Endothelial cell of umbilical vein (primary cell): ENCODE data around the gene TLE1. TPM values are rescaled to one million over a fixed set of nuclear protein-coding genes. Genes with fewer than 3 reads are reported as not detected.

ENCODE experiments used
- BruUV-seq: library from RNA; stranded (reverse); fragments of 400-500 nt; replicated peaks from 2 replicates; lab custom pipeline; 2021; lab: Mats Ljungman, UMichigan
- CTCF ChIA-PET: fragments of 300-600, 350-600 bp; sonication (Branson Sonifier 250); formaldehyde crosslinking; loops from one replicate; lab custom pipeline; 2021; ENCODE audit warnings: antibody characterized with exemption, inconsistent platforms; lab: Charles Lee
- POLR2A ChIA-PET: fragments of 300-600, 350-600 bp; sonication (Branson Sonifier 250); formaldehyde crosslinking; loops from one replicate; lab custom pipeline; 2021; ENCODE audit warnings: antibody characterized with exemption, inconsistent platforms; lab: Charles Lee
- DNase-seq: peaks from one replicate; pipeline ENCODE4 v3.0.0-alpha.2; 2011; ENCODE audit warnings: low read depth, low spot score
- FAIRE-seq: peaks from 2 replicates; lab custom pipeline; 2011; peaks lifted over from hg19 to GRCh38; lab: Jason Lieb, UNC
- H2AFZ ChIP-seq: 2 replicates; pipeline ENCODE4 v1.6.0; 2012; ENCODE audit warnings: low read depth, low read length, control low read depth, inconsistent platforms
- H3K27ac ChIP-seq: 2 replicates; pipeline ENCODE4 v1.5.1; 2011; ENCODE audit warnings: low read depth, mild to moderate bottlenecking, control low read depth, low read length, moderate library complexity; ENCODE audit not compliant: insufficient read depth
- H3K27me3 ChIP-seq, 2 experiments: 2 replicates each; pipeline versions ENCODE4 v1.6.0 to v1.6.1; 2011; ENCODE audit warnings: low read length in 2 of 2, mixed read lengths in 1 of 2; ENCODE audit not compliant: control insufficient read depth in 2 of 2, insufficient read depth in 2 of 2
- H3K36me3 ChIP-seq, 2 experiments: 2 replicates in 1 of 2; 3 replicates in 1 of 2; pipeline ENCODE4 v1.5.1; 2011; ENCODE audit warnings: low read length in 2 of 2, mild to moderate bottlenecking in 1 of 2, moderate library complexity in 1 of 2; ENCODE audit not compliant: control insufficient read depth in 2 of 2, insufficient read depth in 2 of 2; ENCODE audit errors: extremely low read depth in 1 of 2
- H3K4me1 ChIP-seq: 3 replicates; pipeline ENCODE4 v1.5.1; 2011; ENCODE audit warnings: mild to moderate bottlenecking, low read length; ENCODE audit not compliant: control insufficient read depth, insufficient read depth; ENCODE audit errors: extremely low read depth
- H3K4me2 ChIP-seq: 2 replicates; pipeline ENCODE4 v1.6.1; 2011; ENCODE audit warnings: low read length, control low read depth, mixed read lengths; ENCODE audit not compliant: insufficient read depth
- H3K4me3 ChIP-seq, 3 experiments: fragments of 200-600 bp in 1 of 3; sonication (generic), shearing (Covaris generic) in 1 of 3; replicated peaks in 1 of 3; 2 replicates each; pipeline ENCODE4 v1.5.1; 2011 to 2016; ENCODE audit warnings: control low read depth in 3 of 3, low read length in 3 of 3, mild to moderate bottlenecking in 2 of 3, inconsistent platforms in 1 of 3, low read depth in 1 of 3, moderate library complexity in 1 of 3; ENCODE audit not compliant: insufficient read depth in 1 of 3
- H3K79me2 ChIP-seq: 2 replicates; pipeline ENCODE4 v1.6.0; 2012; ENCODE audit warnings: low read length, inconsistent platforms; ENCODE audit not compliant: control insufficient read depth, insufficient read depth
- H3K9ac ChIP-seq: replicated peaks from 2 replicates; pipeline ENCODE3; 2011; ENCODE audit warnings: low read length, control low read depth; ENCODE audit not compliant: insufficient read depth; ENCODE audit errors: extremely low read depth
- H3K9me1 ChIP-seq: replicated peaks from 3 replicates; pipeline ENCODE4 v1.6.0; 2011; ENCODE audit warnings: mild to moderate bottlenecking, low read length; ENCODE audit not compliant: control insufficient read depth, insufficient read depth; ENCODE audit errors: extremely low read depth
- H3K9me3 ChIP-seq: replicated peaks from 2 replicates; pipeline ENCODE4 v1.5.1; 2012; ENCODE audit warnings: low read length, inconsistent platforms; ENCODE audit not compliant: control insufficient read depth, insufficient read depth
- H4K20me1 ChIP-seq: replicated peaks from 2 replicates; pipeline ENCODE3; 2011; ENCODE audit warnings: mild to moderate bottlenecking, low read length; ENCODE audit not compliant: control insufficient read depth, insufficient read depth; ENCODE audit errors: extremely low read depth
- EZH2 ChIP-seq: IDR thresholded peaks from 2 replicates; pipeline ENCODE4 v1.6.1; 2012; ENCODE audit warnings: borderline replicate concordance, low read depth, mild to moderate bottlenecking, moderate library complexity, low read length, inconsistent platforms; ENCODE audit not compliant: severe bottlenecking
- GATA2 ChIP-seq: IDR thresholded peaks from 2 replicates; pipeline ENCODE4 v1.7.0; 2011; ENCODE audit warnings: low read depth, mild to moderate bottlenecking, moderate library complexity, mixed read lengths, low read length; ENCODE audit not compliant: insufficient read length, insufficient read depth
- JUN ChIP-seq: IDR thresholded peaks from 2 replicates; pipeline ENCODE4 v1.6.1; 2011; ENCODE audit warnings: borderline replicate concordance, low read depth; ENCODE audit not compliant: insufficient read length, insufficient read depth
- MYC ChIP-seq: IDR thresholded peaks from one replicate; pipeline ENCODE4 v1.6.1; 2011; ENCODE audit warnings: mild to moderate bottlenecking, low read depth, low read length
- POLR2A ChIP-seq: IDR thresholded peaks from 2 replicates; pipeline ENCODE4 v1.6.1; 2012; ENCODE audit warnings: low read depth, mild to moderate bottlenecking, control low read depth, low read length
- dilution Hi-C: fragments of 300-500 bp; cut with MboI; formaldehyde crosslinking; loops from one replicate; pipeline ENCODE4 v1.15.0; 2019; ENCODE audit warnings: low sequenced_read_pairs; ENCODE audit not compliant: extremely low pct_ligation_motif_present
- intact Hi-C: fragments of 100-400 bp; cut with micrococcal nuclease; formaldehyde crosslinking; loops from one replicate; pipeline ENCODE4 v1.10.0; 2022
- polyA plus RNA-seq, 4 experiments: library from polyadenylated mRNA; depleted of rRNA in 3 of 4; stranded (reverse) in 3 of 4; unstranded in 1 of 4; fragments of >200 nt; gene quantifications; 2 replicates each; pipeline versions ENCODE4 v1.2.1 to v1.2.3, GENCODE V29; 2011 to 2012; ENCODE audit warnings: missing spikeins in 1 of 4
- total RNA-seq: library from RNA; stranded (reverse); gene quantifications from 2 replicates; pipeline ENCODE4 v1.2.3, GENCODE V29; 2021
- TF ChIP-seq, protein P1 (sequence below), 2 donors: IDR thresholded peaks; 1 replicate in 1 of 2; 2 replicates in 1 of 2; pipeline ENCODE4 v1.5.1; 2011; ENCODE audit warnings: low read length in 2 of 2, mild to moderate bottlenecking in 2 of 2, moderate library complexity in 2 of 2, control low read depth in 1 of 2, inconsistent platforms in 1 of 2, low read depth in 1 of 2; ENCODE audit not compliant: insufficient read depth in 1 of 2; ENCODE audit errors: extremely low read depth in 1 of 2
- TF ChIP-seq, protein P2 (sequence below): IDR thresholded peaks from 2 replicates; pipeline ENCODE4 v1.6.1; 2011; ENCODE audit not compliant: insufficient read depth, insufficient read length

The TLE1 gene
- total and polyA plus RNA-seq, 2 donors (not counting 3 experiments of a cell fraction or from before 2014, with no cell fraction given) = 55.0 to 58.2 TPM

DNA sequence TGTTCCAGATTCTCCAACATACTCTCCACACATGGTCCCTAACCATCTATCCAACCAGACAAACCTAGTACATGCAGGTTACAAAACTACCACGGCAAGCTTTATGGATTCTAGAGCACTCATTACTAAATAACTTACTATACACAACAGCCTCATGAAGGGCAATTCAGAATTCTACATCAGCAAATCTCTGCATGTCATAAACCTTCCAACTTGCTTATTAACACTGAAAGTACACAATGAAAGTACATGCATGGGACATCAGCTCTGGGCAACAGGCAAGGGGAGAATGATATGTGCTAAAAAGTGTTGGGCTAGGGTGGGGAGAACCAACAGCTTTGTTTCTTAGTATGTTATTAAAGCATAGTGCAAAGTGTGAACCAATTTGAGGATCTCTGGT is 70.4 kb downstream of the TLE1 start:
- Histone ChIP-seq H3K9ac (no peak overlapping the region), H2AFZ (no peak overlapping the region), H3K27ac (no peak overlapping the region), H3K79me2 (no peaks in the 10 kb centered on the region), H4K20me1 (no peaks in the 10 kb centered on the region), H3K27me3 (no peaks in the 10 kb centered on the region), H3K4me3 (no peak overlapping the region), H3K9me1 (no peaks in the 10 kb centered on the region), H3K9me3 (no peaks in the 10 kb centered on the region), H3K4me1 (peaks cover 11% of the 10 kb centered on the region), H3K4me2 (no peak overlapping the region), H3K36me3 (peaks cover 9 to 15% of the 10 kb centered on the region in 2 experiments)
- no TSS peak for BruUV-seq
- POLR2A ChIA-PET = no interaction called here
- no peak for DNase-seq
- TF ChIP-seq GATA2 (no peak), POLR2A (no peak), EZH2 (no peak), JUN (no peak), MYC (no peak)
- TF ChIP-seq, protein P1, sequence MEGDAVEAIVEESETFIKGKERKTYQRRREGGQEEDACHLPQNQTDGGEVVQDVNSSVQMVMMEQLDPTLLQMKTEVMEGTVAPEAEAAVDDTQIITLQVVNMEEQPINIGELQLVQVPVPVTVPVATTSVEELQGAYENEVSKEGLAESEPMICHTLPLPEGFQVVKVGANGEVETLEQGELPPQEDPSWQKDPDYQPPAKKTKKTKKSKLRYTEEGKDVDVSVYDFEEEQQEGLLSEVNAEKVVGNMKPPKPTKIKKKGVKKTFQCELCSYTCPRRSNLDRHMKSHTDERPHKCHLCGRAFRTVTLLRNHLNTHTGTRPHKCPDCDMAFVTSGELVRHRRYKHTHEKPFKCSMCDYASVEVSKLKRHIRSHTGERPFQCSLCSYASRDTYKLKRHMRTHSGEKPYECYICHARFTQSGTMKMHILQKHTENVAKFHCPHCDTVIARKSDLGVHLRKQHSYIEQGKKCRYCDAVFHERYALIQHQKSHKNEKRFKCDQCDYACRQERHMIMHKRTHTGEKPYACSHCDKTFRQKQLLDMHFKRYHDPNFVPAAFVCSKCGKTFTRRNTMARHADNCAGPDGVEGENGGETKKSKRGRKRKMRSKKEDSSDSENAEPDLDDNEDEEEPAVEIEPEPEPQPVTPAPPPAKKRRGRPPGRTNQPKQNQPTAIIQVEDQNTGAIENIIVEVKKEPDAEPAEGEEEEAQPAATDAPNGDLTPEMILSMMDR (IDR thresholded peaks at IDR 0.05; ENCODE audit: extremely low read depth in 1 of 2, insufficient read depth in 1 of 2, low read depth in 1 of 2, low read length in 2 of 2) = no peak
- TF ChIP-seq, protein P2, sequence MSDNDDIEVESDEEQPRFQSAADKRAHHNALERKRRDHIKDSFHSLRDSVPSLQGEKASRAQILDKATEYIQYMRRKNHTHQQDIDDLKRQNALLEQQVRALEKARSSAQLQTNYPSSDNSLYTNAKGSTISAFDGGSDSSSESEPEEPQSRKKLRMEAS = no peak
- FAIRE-seq = no peak
- dilution Hi-C loops (no loop called here), intact Hi-C loops (no loop called here)
- CTCF ChIA-PET = interaction anchor here (1.3 to 4.6 kb wide), 4 partner anchors 23 to 96 kb away, joined by 4 to 21 read pairs (median 5); no protein-coding TSS in a partner anchor
